ENCODE data around the gene FGD3.

- TF ChIP-seq, protein P1, sequence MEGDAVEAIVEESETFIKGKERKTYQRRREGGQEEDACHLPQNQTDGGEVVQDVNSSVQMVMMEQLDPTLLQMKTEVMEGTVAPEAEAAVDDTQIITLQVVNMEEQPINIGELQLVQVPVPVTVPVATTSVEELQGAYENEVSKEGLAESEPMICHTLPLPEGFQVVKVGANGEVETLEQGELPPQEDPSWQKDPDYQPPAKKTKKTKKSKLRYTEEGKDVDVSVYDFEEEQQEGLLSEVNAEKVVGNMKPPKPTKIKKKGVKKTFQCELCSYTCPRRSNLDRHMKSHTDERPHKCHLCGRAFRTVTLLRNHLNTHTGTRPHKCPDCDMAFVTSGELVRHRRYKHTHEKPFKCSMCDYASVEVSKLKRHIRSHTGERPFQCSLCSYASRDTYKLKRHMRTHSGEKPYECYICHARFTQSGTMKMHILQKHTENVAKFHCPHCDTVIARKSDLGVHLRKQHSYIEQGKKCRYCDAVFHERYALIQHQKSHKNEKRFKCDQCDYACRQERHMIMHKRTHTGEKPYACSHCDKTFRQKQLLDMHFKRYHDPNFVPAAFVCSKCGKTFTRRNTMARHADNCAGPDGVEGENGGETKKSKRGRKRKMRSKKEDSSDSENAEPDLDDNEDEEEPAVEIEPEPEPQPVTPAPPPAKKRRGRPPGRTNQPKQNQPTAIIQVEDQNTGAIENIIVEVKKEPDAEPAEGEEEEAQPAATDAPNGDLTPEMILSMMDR (IDR thresholded peaks at IDR 0.05; ENCODE audit: insufficient read depth, low read length, poor library complexity, severe bottlenecking): no peak
- no peak for TF ChIP-seq EZH2phosphoT487 (conservative IDR thresholded peaks at IDR 0.05; ENCODE audit: low read length)
Measured at GRCh38 chr9:92911511-92912475, 35.5 kb upstream of the FGD3 start.

All from SU-DHL-6 (cell line).